ENCODE results near the gene XCL1. TPM values are rescaled to one million over a fixed set of nuclear protein-coding genes. Genes with fewer than 3 reads are reported as not detected.

Gene XCL1
- polyA plus RNA-seq, 3 donors: 0.07 TPM; not detected in 2

DNA sequence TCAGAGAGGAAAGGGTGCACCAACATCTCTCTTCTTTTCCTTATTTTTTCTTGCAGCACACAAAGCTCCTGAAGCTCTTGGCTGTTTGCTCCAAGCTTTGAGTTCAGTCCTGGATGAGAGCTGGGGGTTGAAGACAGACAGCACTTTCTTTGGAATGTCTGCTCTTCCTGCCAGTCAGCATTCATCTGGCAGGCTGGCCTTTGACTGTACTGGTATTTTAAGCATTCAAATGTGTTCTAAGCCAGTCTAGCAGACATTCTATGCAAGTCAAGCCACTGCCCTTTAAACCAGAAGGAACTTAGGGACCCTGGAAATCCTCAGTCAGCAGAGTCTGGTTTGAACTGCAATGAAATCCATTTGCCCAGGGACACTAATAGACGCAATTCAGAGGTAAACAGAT lies 45.0 kb downstream of the XCL1 start:
- no peaks in the 10 kb centered on the region for H3K27me3 ChIP-seq (ENCODE audit: control insufficient read depth in 2 of 2, insufficient read depth in 2 of 2, low read length in 2 of 2)
- no peak for DNase-seq
- TF ChIP-seq, protein P1, sequence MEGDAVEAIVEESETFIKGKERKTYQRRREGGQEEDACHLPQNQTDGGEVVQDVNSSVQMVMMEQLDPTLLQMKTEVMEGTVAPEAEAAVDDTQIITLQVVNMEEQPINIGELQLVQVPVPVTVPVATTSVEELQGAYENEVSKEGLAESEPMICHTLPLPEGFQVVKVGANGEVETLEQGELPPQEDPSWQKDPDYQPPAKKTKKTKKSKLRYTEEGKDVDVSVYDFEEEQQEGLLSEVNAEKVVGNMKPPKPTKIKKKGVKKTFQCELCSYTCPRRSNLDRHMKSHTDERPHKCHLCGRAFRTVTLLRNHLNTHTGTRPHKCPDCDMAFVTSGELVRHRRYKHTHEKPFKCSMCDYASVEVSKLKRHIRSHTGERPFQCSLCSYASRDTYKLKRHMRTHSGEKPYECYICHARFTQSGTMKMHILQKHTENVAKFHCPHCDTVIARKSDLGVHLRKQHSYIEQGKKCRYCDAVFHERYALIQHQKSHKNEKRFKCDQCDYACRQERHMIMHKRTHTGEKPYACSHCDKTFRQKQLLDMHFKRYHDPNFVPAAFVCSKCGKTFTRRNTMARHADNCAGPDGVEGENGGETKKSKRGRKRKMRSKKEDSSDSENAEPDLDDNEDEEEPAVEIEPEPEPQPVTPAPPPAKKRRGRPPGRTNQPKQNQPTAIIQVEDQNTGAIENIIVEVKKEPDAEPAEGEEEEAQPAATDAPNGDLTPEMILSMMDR (IDR thresholded peaks at IDR 0.05): no peak
- Mint-ChIP-seq H3K27me3 (ENCODE audit: low read depth in 3 of 3) (no peaks in the 10 kb centered on the region), H3K4me1 (peaks cover 5% of the 10 kb centered on the region), H3K36me3 (no peaks in the 10 kb centered on the region), H3K4me3 (no peak overlapping the region), H3K9me3 (peaks cover 0 to 4% (median 0%) of the 10 kb centered on the region in 7 donors), H3K27ac (no peak overlapping the region)
- no peaks in the 10 kb centered on the region for H4K20me1 ChIP-seq (ENCODE audit: insufficient read depth, low read length)
- no peak overlapping the region for H3K9ac ChIP-seq (ENCODE audit: insufficient read depth, low read length, poor library complexity, severe bottlenecking)
- no peak overlapping the region for H3K4me2 ChIP-seq (replicated peaks; ENCODE audit: extremely low read depth, low read length, poor library complexity, severe bottlenecking)
- no peaks in the 10 kb centered on the region for H3K36me3 ChIP-seq (replicated peaks in 1 of 2; ENCODE audit: control insufficient read depth in 1 of 2, insufficient read depth in 2 of 2, low read length in 2 of 2)
- H3K4me1 ChIP-seq (ENCODE audit: control insufficient read depth in 1 of 2, insufficient read depth in 2 of 2, low read length in 2 of 2): peaks cover 5 to 6% of the 10 kb centered on the region in 2 donors
- WGBS (ENCODE audit: insufficient coverage): no CpG with 5 or more reads among the region's 1 CpG
- no peak overlapping the region for H2AFZ ChIP-seq (ENCODE audit: insufficient read depth, low read depth, low read length, poor library complexity, severe bottlenecking)
- H3K9me3 ChIP-seq (replicated peaks in 1 of 2; ENCODE audit: control insufficient read depth in 1 of 2, insufficient read depth in 1 of 2, low read length in 2 of 2): no peaks in the 10 kb centered on the region
- no peak overlapping the region for H3K27ac ChIP-seq (ENCODE audit: low read depth in 1 of 2, low read length in 2 of 2)
- no peaks in the 10 kb centered on the region for H3K79me2 ChIP-seq (ENCODE audit: insufficient read depth, low read length)
- intact Hi-C loops (cut with micrococcal nuclease): no loop called here
- no peak overlapping the region for H3K4me3 ChIP-seq (replicated peaks in 1 of 3; ENCODE audit: low read depth in 2 of 3, low read length in 3 of 3)

- intact Hi-C loops (cut with micrococcal nuclease): no loop called here
- H2AFZ ChIP-seq (ENCODE audit: insufficient read depth, low read depth, low read length, poor library complexity, severe bottlenecking): no peak overlapping the region
- H3K27me3 Mint-ChIP-seq (ENCODE audit: low read depth in 3 of 3): no peaks in the 10 kb centered on the region
- no peaks in the 10 kb centered on the region for H3K27me3 ChIP-seq (ENCODE audit: control insufficient read depth in 2 of 2, insufficient read depth in 2 of 2, low read length in 2 of 2)
- H3K4me2 ChIP-seq (replicated peaks; ENCODE audit: extremely low read depth, low read length, poor library complexity, severe bottlenecking): no peak overlapping the region
- H3K9me3 ChIP-seq (replicated peaks in 1 of 2; ENCODE audit: control insufficient read depth in 1 of 2, insufficient read depth in 1 of 2, low read length in 2 of 2): no peaks in the 10 kb centered on the region
- H3K4me1 Mint-ChIP-seq: peaks cover 11% of the 10 kb centered on the region
- no peaks in the 10 kb centered on the region for H3K36me3 ChIP-seq (replicated peaks in 1 of 2; ENCODE audit: control insufficient read depth in 1 of 2, insufficient read depth in 2 of 2, low read length in 2 of 2)
- no peak overlapping the region for H3K4me3 ChIP-seq (replicated peaks in 1 of 3; ENCODE audit: low read depth in 2 of 3, low read length in 3 of 3)
- H3K36me3 Mint-ChIP-seq: no peaks in the 10 kb centered on the region
- no peaks in the 10 kb centered on the region for H4K20me1 ChIP-seq (ENCODE audit: insufficient read depth, low read length)
- peaks cover 5 to 6% of the 10 kb centered on the region in 2 donors for H3K4me1 ChIP-seq (ENCODE audit: control insufficient read depth in 1 of 2, insufficient read depth in 2 of 2, low read length in 2 of 2)
- H3K27ac Mint-ChIP-seq: no peak overlapping the region
- peaks cover 0 to 4% (median 0%) of the 10 kb centered on the region in 7 donors for H3K9me3 Mint-ChIP-seq
- H3K9ac ChIP-seq (ENCODE audit: insufficient read depth, low read length, poor library complexity, severe bottlenecking): no peak overlapping the region
- no peak overlapping the region for H3K27ac ChIP-seq (ENCODE audit: low read depth in 1 of 2, low read length in 2 of 2)
- TF ChIP-seq, protein P1 (IDR thresholded peaks at IDR 0.05): no peak
- no peak overlapping the region for H3K4me3 Mint-ChIP-seq
- WGBS (ENCODE audit: insufficient coverage): no CpG with 5 or more reads among the region's 8 CpGs
- peak in 2 of 3 donors; percentile 8 to 30 for DNase-seq
- H3K79me2 ChIP-seq (ENCODE audit: insufficient read depth, low read length): no peaks in the 10 kb centered on the region
These were observed 46.8 kb downstream of the XCL1 start for GRCh38 chr1:168623003-168623828.
